Activated CD8-positive, alpha-beta T cell treated with anti-CD3 and anti-CD28 coated beads, Interleukin-2, amount 10 ng/mL, durations not matched to agents 7 days and 5 days (primary cell): ENCODE measurements around the gene ADGRF1. TPM values are rescaled to one million over a fixed set of nuclear protein-coding genes. Genes with fewer than 3 reads are reported as not detected.

Experiments used
- total RNA-seq, 2 experiments: library from RNA; stranded (reverse); gene quantifications; one replicate each; pipeline ENCODE4 v1.2.3, GENCODE V29; 2021

The ADGRF1 gene
- total RNA-seq, 2 experiments from 2014 or later: not detected

Other genes with a start within 250 kb of the ADGRF1 start
- not detected for gene MEP1A, start 248.9 kb downstream of the ADGRF1 start, total RNA-seq
- gene ADGRF5, start 120.4 kb downstream of the ADGRF1 start, total RNA-seq: not detected